K562 (cell line): ENCODE results near the gene LCN1. TPM values are rescaled to one million over a fixed set of nuclear protein-coding genes. Genes with fewer than 3 reads are reported as not detected.
"Not testable (repeated sequence)": the region's sequence is repeated elsewhere in the genome, so short reads cannot be mapped to it uniquely, and the experiment has no call there.

Source experiments
- ATAC-seq: fragments of 200-7000 bp; cut with Tn5 transposase; 3 replicates; pipeline ENCODE4 v1.9.1; 2020; ENCODE audit warnings: moderate library complexity
- BruUV-seq: library from RNA; stranded (reverse); fragments of 400-500 nt; replicated peaks from 2 replicates; lab custom pipeline; 2021; lab: Mats Ljungman, UMichigan
- CTCF ChIA-PET: fragments of 300-600 bp; formaldehyde crosslinking; extraction: SDS; loops from one replicate; lab custom pipeline; 2021; ENCODE audit warnings: low intra/inter-chr PET ratio; lab: Yijun Ruan, JAX
- POLR2A ChIA-PET: fragments of 300-600, 350-650 bp; sonication (Branson Sonifier 250); formaldehyde crosslinking; extraction: SDS; loops from one replicate; lab custom pipeline; 2021; ENCODE audit warnings: antibody characterized with exemption, inconsistent platforms; lab: Yijun Ruan, JAX
- DNase-seq, 4 experiments: peaks; one replicate each; pipeline versions ENCODE4 v3.0.0 to v3.0.0-alpha.2; 2011 to 2018; ENCODE audit warnings: low spot score in 3 of 4, mixed read lengths in 3 of 4; ENCODE audit errors: extremely low read depth in 1 of 4
- FAIRE-seq: peaks from 2 replicates; lab custom pipeline; 2011; peaks lifted over from hg19 to GRCh38; lab: Jason Lieb, UNC
- H2AFZ ChIP-seq: 2 replicates; pipeline ENCODE4 v1.6.0; 2011; ENCODE audit warnings: low read depth, low read length, control low read depth, inconsistent platforms
- H3K27ac ChIP-seq: fragments of 200-600 bp; 3 replicates; pipeline ENCODE4 v1.8.0; 2011; ENCODE audit warnings: low read depth, mild to moderate bottlenecking, control low read depth, inconsistent platforms, low read length, moderate library complexity, mixed read lengths; ENCODE audit errors: extremely low read depth
- H3K27me3 ChIP-seq, 2 experiments: fragments of 300-600 bp in 1 of 2; 2 replicates in 1 of 2; 3 replicates in 1 of 2; pipeline versions ENCODE4 v1.6.0 to v1.8.0; 2011; ENCODE audit warnings: inconsistent platforms in 2 of 2, low read length in 2 of 2, mild to moderate bottlenecking in 1 of 2, mixed read lengths in 1 of 2, moderate library complexity in 1 of 2; ENCODE audit not compliant: control insufficient read depth in 2 of 2, insufficient read depth in 2 of 2
- H3K36me3 ChIP-seq: fragments of 300-600 bp; 3 replicates; pipeline ENCODE4 v1.8.0; 2011; ENCODE audit warnings: mild to moderate bottlenecking, low read length, inconsistent platforms; ENCODE audit not compliant: control insufficient read depth, insufficient read depth
- H3K4me1 ChIP-seq, 2 experiments: fragments of 200-600 bp in 1 of 2; replicated peaks in 1 of 2; 2 replicates in 1 of 2; 3 replicates in 1 of 2; pipeline versions ENCODE4 v1.5.1 to v1.8.0; 2011; ENCODE audit warnings: inconsistent platforms in 2 of 2, low read length in 2 of 2, mild to moderate bottlenecking in 1 of 2, mixed read lengths in 1 of 2, moderate library complexity in 1 of 2; ENCODE audit not compliant: control insufficient read depth in 2 of 2, insufficient read depth in 2 of 2
- H3K4me2 ChIP-seq: 2 replicates; pipeline ENCODE4 v1.6.1; 2011; ENCODE audit warnings: low read length, control low read depth, inconsistent platforms, mixed read lengths; ENCODE audit not compliant: insufficient read depth
- H3K4me3 ChIP-seq: fragments of 200-600 bp; sonication (generic), shearing (Covaris generic); 2 replicates; pipeline ENCODE4 v1.5.1; 2016; ENCODE audit warnings: control low read depth, inconsistent platforms
- H3K79me2 ChIP-seq: fragments of 200-600 bp; 3 replicates; pipeline ENCODE4 v1.8.0; 2011; ENCODE audit warnings: low read length, inconsistent platforms; ENCODE audit not compliant: control insufficient read depth, insufficient read depth
- H3K9ac ChIP-seq, 2 experiments: 2 replicates each; pipeline versions ENCODE4 v1.6.0 to v1.6.1; 2011; ENCODE audit warnings: low read depth in 2 of 2, low read length in 2 of 2, control low read depth in 1 of 2, inconsistent platforms in 1 of 2, mild to moderate bottlenecking in 1 of 2, mixed read lengths in 1 of 2; ENCODE audit not compliant: insufficient read depth in 1 of 2
- H3K9me1 ChIP-seq: one replicate; pipeline ENCODE4 v1.6.0; 2011; ENCODE audit warnings: inconsistent platforms, mild to moderate bottlenecking, low read length, moderate library complexity; ENCODE audit not compliant: control insufficient read depth, insufficient read depth
- H3K9me3 ChIP-seq: replicated peaks from 2 replicates; pipeline ENCODE4 v1.5.1; 2011; ENCODE audit warnings: low read depth, low read length, inconsistent platforms; ENCODE audit not compliant: control insufficient read depth, insufficient read depth
- H4K20me1 ChIP-seq: replicated peaks from 2 replicates; pipeline ENCODE4 v1.6.1; 2011; ENCODE audit warnings: low read length, inconsistent platforms, mixed read lengths; ENCODE audit not compliant: control insufficient read depth, insufficient read depth
- ARID1B ChIP-seq: fragments of 450-650 bp; IDR thresholded peaks from 2 replicates; pipeline ENCODE4 v1.6.1; 2016; ENCODE audit warnings: antibody characterized with exemption, mild to moderate bottlenecking, inconsistent platforms
- CEBPG ChIP-seq, 3 experiments: fragments of 200-800 bp in 1 of 3; sonication (Bioruptor generic) in 1 of 3; sonication (generic) in 1 of 3; formaldehyde crosslinking in 1 of 3; IDR thresholded peaks in 2 of 3; conservative IDR thresholded peaks in 1 of 3; 2 replicates each; pipeline versions ENCODE4 v1.6.1 to v1.8.0; 2016 to 2022; ENCODE audit warnings: missing compliant biosample characterization in 2 of 3, missing genetic modification characterization in 2 of 3, mild to moderate bottlenecking in 1 of 3, missing genetic modification reagents in 1 of 3
- FOSL1 ChIP-seq: fragments of 200-800 bp; sonication (Bioruptor generic); conservative IDR thresholded peaks from 2 replicates; pipeline ENCODE4 v1.6.1; 2016; ENCODE audit warnings: missing genetic modification characterization, missing compliant biosample characterization
- JUN ChIP-seq, 2 experiments: sonication (generic) in 1 of 2; formaldehyde crosslinking in 1 of 2; IDR thresholded peaks; 2 replicates each; pipeline versions ENCODE4 v1.6.1 to v1.8.0; 2012 to 2022; ENCODE audit warnings: borderline replicate concordance in 2 of 2, mild to moderate bottlenecking in 2 of 2, improper control_type of control experiment in 1 of 2, low read depth in 1 of 2, low read length in 1 of 2, missing genetic modification reagents in 1 of 2
- JUND ChIP-seq, 2 experiments: IDR thresholded peaks; 2 replicates in 1 of 2; 3 replicates in 1 of 2; pipeline ENCODE4 v1.6.1; 2011; ENCODE audit warnings: borderline replicate concordance in 2 of 2, low read depth in 2 of 2, low read length in 2 of 2, improper control_type of control experiment in 1 of 2, missing biosample characterization in 1 of 2, missing genetic modification characterization in 1 of 2, missing genetic modification reagents in 1 of 2
- NFIC ChIP-seq: fragments of 450-650 bp; IDR thresholded peaks from 2 replicates; pipeline ENCODE4 v1.6.1; 2017; ENCODE audit warnings: mild to moderate bottlenecking, inconsistent platforms
- SMARCA4 ChIP-seq: fragments of 450-650 bp; IDR thresholded peaks from 2 replicates; pipeline ENCODE4 v1.6.1; 2016
- ZEB2 ChIP-seq: fragments of 450-650 bp; IDR thresholded peaks from 2 replicates; pipeline ENCODE4 v1.6.1; 2016
- WGBS: fragments of 100-300 bp; shearing (Covaris generic); methylation state at CpG from one replicate; pipeline ENCODE4 v1.1.6; 2016; ENCODE audit warnings: low coverage, mixed read lengths; ENCODE audit not compliant: insufficient coverage; ENCODE audit errors: missing lambda C conversion rate; 5-methylcytosine and 5-hydroxymethylcytosine counted together
- in situ Hi-C: fragments of 300-500 bp; cut with MboI; formaldehyde crosslinking; loops from 4 replicates; pipeline ENCODE4 v1.15.0; 2018; ENCODE audit warnings: inconsistent platforms, mixed read lengths
- intact Hi-C: fragments of 100-400 bp; cut with micrococcal nuclease; formaldehyde crosslinking; loops from 2 replicates; pipeline ENCODE4 v1.14.2; 2022
- polyA plus RNA-seq, 8 experiments: library from polyadenylated mRNA; depleted of rRNA in 4 of 8; stranded (reverse) in 5 of 8; unstranded in 3 of 8; fragments of >200 nt; fragmentation: Nextera tagmentation in 2 of 8; fragmentation: Illumina TruSeq in 1 of 8; extraction: Ambion mirVana in 2 of 8; extraction: Trizol in 1 of 8; gene quantifications; 2 replicates each; pipeline versions ENCODE4 v1.2.1 to v1.2.3, GENCODE V29; 2011 to 2014; ENCODE audit warnings: inconsistent platforms in 1 of 8, missing spikeins in 1 of 8
- total RNA-seq, 7 experiments: library from RNA; depleted of rRNA in 6 of 7; stranded (reverse); fragments of >200 nt in 6 of 7; fragmentation: Illumina TruSeq in 2 of 7; extraction: Trizol in 2 of 7; gene quantifications; 2 replicates each; pipeline versions ENCODE4 v1.2.1 to v1.2.3, GENCODE V29; 2011 to 2021; ENCODE audit warnings: low replicate concordance in 1 of 7
- TF ChIP-seq, protein P1 (sequence below), 2 experiments: fragments of 450-650 bp in 1 of 2; sonication (generic) in 1 of 2; formaldehyde crosslinking in 1 of 2; IDR thresholded peaks in 1 of 2; conservative IDR thresholded peaks in 1 of 2; 2 replicates each; pipeline versions ENCODE4 v1.6.1 to v1.8.1; 2016 to 2023; ENCODE audit warnings: mild to moderate bottlenecking in 2 of 2, moderate library complexity in 2 of 2, inconsistent platforms in 1 of 2, missing genetic modification reagents in 1 of 2

Gene LCN1
- total and polyA plus RNA-seq, 9 of the 15 experiments (the other 6 are each of a cell fraction or from before 2014, with no cell fraction given) = not detected

DNA sequence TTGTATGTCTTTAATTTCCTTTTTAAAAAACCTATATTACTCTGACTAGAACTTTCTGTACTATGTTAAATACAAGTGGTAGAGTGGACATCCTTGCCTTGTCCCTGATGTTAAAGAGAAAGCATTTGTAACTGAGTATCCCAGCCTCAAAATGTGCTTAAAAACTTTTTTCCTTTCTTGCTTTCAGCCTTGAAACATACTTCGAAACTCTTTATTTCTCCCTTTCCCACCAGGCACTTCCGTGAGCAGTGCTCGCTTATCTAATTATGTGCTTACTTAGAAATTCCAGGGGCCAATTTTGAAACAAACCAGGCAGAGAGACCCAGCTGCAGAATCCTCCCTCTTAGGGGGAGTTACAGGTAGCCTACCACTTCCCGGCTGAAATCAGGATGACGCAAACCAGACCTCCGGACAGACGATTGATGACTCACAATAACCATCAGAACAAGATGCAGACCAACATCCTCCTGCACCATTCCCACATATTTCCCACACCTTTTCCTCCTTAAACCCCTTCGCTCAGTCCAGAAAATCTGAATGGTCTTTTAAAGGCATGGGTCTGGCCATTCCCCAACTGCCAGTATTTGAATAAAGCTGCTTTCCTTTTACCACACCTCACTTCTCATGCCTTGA lies 22.1 kb downstream of the LCN1 start:
- BruUV-seq; H3K79me2 ChIP-seq; H2AFZ ChIP-seq; H3K36me3 ChIP-seq; in situ Hi-C loops; H3K9ac ChIP-seq; H3K4me1 ChIP-seq; DNase-seq; H3K9me3 ChIP-seq; ATAC-seq; intact Hi-C loops; H3K9me1 ChIP-seq; H3K4me3 ChIP-seq; H3K27ac ChIP-seq; H3K4me2 ChIP-seq; H4K20me1 ChIP-seq; CTCF ChIA-PET; TF ChIP-seq JUND (tag; IDR thresholded peaks at IDR 0.05; ENCODE audit: borderline replicate concordance, low read depth, low read length); JUN (CRISPR knock-in tag; IDR thresholded peaks at IDR 0.05; ENCODE audit: borderline replicate concordance); CEBPG (CRISPR knock-in tag; IDR thresholded peaks at IDR 0.05): not testable (repeated sequence)
- H3K27me3 ChIP-seq = peaks cover 8 to 44% of the 10 kb centered on the region in 2 experiments
- FAIRE-seq = peak; percentile 78
- 2% methylated on average over 5 of the region's 8 CpGs for WGBS
- POLR2A ChIA-PET = interaction anchor here (0.7 kb wide), 1 partner anchor 237 kb away, joined by 3 read pairs; no protein-coding TSS in a partner anchor
- TF ChIP-seq FOSL1 (tag) = peak; percentile 47; the same call in 1 of the 2 replicates
- peak; percentile 24; the same call in 1 of the 2 replicates for TF ChIP-seq JUND (IDR thresholded peaks at IDR 0.05; ENCODE audit: borderline replicate concordance, low read depth, low read length)
- TF ChIP-seq JUN (IDR thresholded peaks at IDR 0.05; ENCODE audit: borderline replicate concordance, low read depth, low read length) = 0 out of 2 replicates have a peak, but pooled peaks have one; percentile 14
- 0 out of 2 replicates have a peak, but pooled peaks have one; percentile 42 for TF ChIP-seq ZEB2
- TF ChIP-seq ARID1B = peak; percentile 30; the same call in 1 of the 2 replicates
- peak; percentile 21; the same call in 1 of the 2 replicates for TF ChIP-seq SMARCA4
- peak in 1 of 2 experiments; percentile 73; a peak in 2 of 4 replicates for TF ChIP-seq CEBPG (tag; conservative IDR thresholded peaks at IDR 0.05 in 1 of 2, IDR thresholded peaks at IDR 0.05 in 1 of 2)
- TF ChIP-seq, protein P1, sequence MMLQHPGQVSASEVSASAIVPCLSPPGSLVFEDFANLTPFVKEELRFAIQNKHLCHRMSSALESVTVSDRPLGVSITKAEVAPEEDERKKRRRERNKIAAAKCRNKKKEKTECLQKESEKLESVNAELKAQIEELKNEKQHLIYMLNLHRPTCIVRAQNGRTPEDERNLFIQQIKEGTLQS (IDR thresholded peaks at IDR 0.05) = peak; percentile 86
- TF ChIP-seq, protein P1 (CRISPR knock-in tag; conservative IDR thresholded peaks at IDR 0.05) = not testable (repeated sequence)
- peak; percentile 39; the same call in 1 of the 2 replicates for TF ChIP-seq NFIC
